A673 (cell line): ENCODE measurements around the gene P2RX3. TPM values are rescaled to one million over a fixed set of nuclear protein-coding genes. Genes with fewer than 3 reads are reported as not detected.

Experiments
- BruUV-seq: library from RNA; stranded (reverse); fragments of 400-500 nt; replicated peaks from 2 replicates; lab custom pipeline; 2021; lab: Mats Ljungman, UMichigan
- CTCF ChIA-PET: fragments of 300-600 bp; sonication (Branson Sonifier 250); formaldehyde crosslinking; loops from one replicate; lab custom pipeline; 2022; ENCODE audit warnings: antibody characterized with exemption; lab: Charles Lee
- POLR2A ChIA-PET: fragments of 300-600 bp; sonication (Branson Sonifier 250); formaldehyde crosslinking; loops from one replicate; lab custom pipeline; 2022; ENCODE audit warnings: antibody characterized with exemption; ENCODE audit not compliant: low non-redundant PET; lab: Charles Lee
- DNase-seq: peaks from one replicate; pipeline ENCODE4 v3.0.0-alpha.2; 2015; ENCODE audit warnings: low spot score
- H3K27ac ChIP-seq: fragments of 200-600 bp; sonication (generic); 2 replicates; pipeline ENCODE4 v1.5.1; 2016; ENCODE audit warnings: mixed run types, low read depth, mild to moderate bottlenecking, mixed read lengths, antibody characterized with exemption, low read length; ENCODE audit not compliant: poor library complexity, severe bottlenecking
- H3K27me3 ChIP-seq: fragments of 200-600 bp; sonication (generic); replicated peaks from 2 replicates; pipeline ENCODE4 v1.6.1; 2017; ENCODE audit warnings: mixed run types, low read depth, mild to moderate bottlenecking, mixed read lengths, antibody characterized with exemption, low read length; ENCODE audit not compliant: insufficient read depth, poor library complexity
- H3K36me3 ChIP-seq: fragments of 200-600 bp; sonication (generic); 2 replicates; pipeline ENCODE4 v1.6.1; 2016; ENCODE audit warnings: mixed run types, mild to moderate bottlenecking, mixed read lengths, antibody characterized with exemption, low read length; ENCODE audit not compliant: insufficient read depth, poor library complexity, severe bottlenecking
- H3K4me1 ChIP-seq: fragments of 200-600 bp; sonication (generic); 2 replicates; pipeline ENCODE4 v1.6.1; 2017; ENCODE audit warnings: mixed run types, mild to moderate bottlenecking, mixed read lengths, antibody characterized with exemption, low read length; ENCODE audit not compliant: insufficient read depth, poor library complexity, severe bottlenecking
- H3K4me3 ChIP-seq: fragments of 200-600 bp; sonication (generic); 2 replicates; pipeline ENCODE4 v1.5.1; 2016; ENCODE audit warnings: low read depth, mixed run types, mild to moderate bottlenecking, mixed read lengths, low read length; ENCODE audit not compliant: poor library complexity, severe bottlenecking
- H3K9me3 ChIP-seq: fragments of 200-600 bp; sonication (generic); 2 replicates; pipeline ENCODE4 v1.6.1; 2016; ENCODE audit warnings: mixed run types, low read depth, mild to moderate bottlenecking, mixed read lengths, antibody characterized with exemption, low read length; ENCODE audit not compliant: poor library complexity, severe bottlenecking
- CTCF ChIP-seq: fragments of 300-800, 200-600 bp; sonication (generic); conservative IDR thresholded peaks from 2 replicates; pipeline ENCODE4 v1.5.1; 2017; ENCODE audit warnings: low read depth, mild to moderate bottlenecking, antibody characterized with exemption, low read length, moderate library complexity, mixed read lengths
- EZH2 ChIP-seq: fragments of 200-600 bp; sonication (generic); IDR thresholded peaks from 2 replicates; pipeline ENCODE4 v1.6.1; 2017; ENCODE audit warnings: borderline replicate concordance, low read depth, mild to moderate bottlenecking, mixed read lengths, antibody characterized with exemption, low read length; ENCODE audit not compliant: poor library complexity, severe bottlenecking
- intact Hi-C: fragments of 100-400 bp; cut with micrococcal nuclease; formaldehyde crosslinking; loops from one replicate; pipeline ENCODE4 v1.10.0; 2022; ENCODE audit not compliant: unreplicated experiment
- total RNA-seq: library from RNA; stranded (reverse); gene quantifications from 2 replicates; pipeline ENCODE4 v1.2.3, GENCODE V29; 2021

P2RX3 gene
- total RNA-seq, 1 experiment from 2014 or later = not detected

DNA sequence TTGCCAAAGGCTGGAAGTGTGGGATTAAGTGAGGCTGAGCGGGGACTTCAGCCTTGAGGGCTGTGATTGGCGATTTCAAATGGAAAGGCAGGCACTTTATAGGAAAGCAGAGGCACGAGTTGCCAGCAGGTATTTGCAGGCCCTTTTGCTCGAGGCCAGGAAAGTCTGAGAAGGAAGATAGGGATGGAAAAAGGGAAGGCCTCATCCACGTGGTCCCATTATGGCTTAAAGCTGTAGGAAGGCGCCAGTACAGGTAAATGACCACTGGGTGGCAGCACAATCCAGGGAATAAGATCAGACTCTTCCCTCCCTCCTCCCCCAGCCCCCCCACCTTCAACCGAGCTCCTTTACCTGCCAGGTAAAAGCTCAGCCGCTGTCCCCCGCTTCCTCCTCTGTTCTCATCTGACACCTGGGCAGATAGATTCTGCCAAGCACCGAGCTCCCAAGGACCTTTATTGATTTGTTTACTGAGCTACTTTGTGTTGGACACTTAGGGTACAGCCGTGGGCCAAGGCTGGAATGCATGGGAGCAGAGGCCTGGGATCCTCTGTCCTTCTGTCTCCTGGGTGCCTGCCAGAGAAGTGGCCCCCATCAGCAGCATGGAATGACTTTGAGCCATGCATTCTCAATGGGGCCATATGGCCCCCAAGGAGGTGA, 7.5 kb downstream of the P2RX3 start:
- intact Hi-C loops = loop anchor here (1.0 to 5.0 kb wide), 5 partner anchors 137 to 1167 kb away; no protein-coding TSS in a partner anchor
- POLR2A ChIA-PET = interaction anchor here (0.5 kb wide), 1 partner anchor 20 kb away, joined by 4 read pairs; no protein-coding TSS in a partner anchor
- no peaks in the 10 kb centered on the region for H3K27me3 ChIP-seq

GRCh38 chr11:57347336-57347735, 9.2 kb downstream of the P2RX3 start:
- Histone ChIP-seq H3K9me3 (peaks cover 7% of the 10 kb centered on the region), H3K27ac (no peak overlapping the region), H3K4me3 (no peak overlapping the region), H3K4me1 (no peaks in the 10 kb centered on the region), H3K36me3 (no peaks in the 10 kb centered on the region), H3K27me3 (no peaks in the 10 kb centered on the region)
- ChIA-PET CTCF (no interaction called here), POLR2A (no interaction called here)
- TF ChIP-seq CTCF (no peak), EZH2 (no peak)
- no peak for DNase-seq
- no TSS peak for BruUV-seq
- intact Hi-C loops = loop anchor here (2.0 to 5.0 kb wide), 2 partner anchors 135 to 940 kb away; no protein-coding TSS in a partner anchor

More for the DNA sequence above, 7.5 kb downstream of the P2RX3 start:
- BruUV-seq = no TSS peak
- Histone ChIP-seq H3K36me3 (no peaks in the 10 kb centered on the region), H3K27ac (no peak overlapping the region), H3K4me1 (no peaks in the 10 kb centered on the region), H3K4me3 (no peak overlapping the region), H3K9me3 (no peaks in the 10 kb centered on the region)
- TF ChIP-seq CTCF = peak; percentile 84
- TF ChIP-seq EZH2 = no peak
- CTCF ChIA-PET = interaction anchor here (0.5 to 1.8 kb wide), 20 partner anchors 10 to 716 kb away, joined by 3 to 21 read pairs (median 4); partner anchors contain the start of genes RTN4RL2 and SSRP1
- DNase-seq = peak; percentile 82

GRCh38 chr11:57348052-57348451, 9.9 kb downstream of the P2RX3 start:
- CTCF ChIA-PET = interaction anchor here (1.0 kb wide), 1 partner anchor 231 kb away, joined by 3 read pairs; no protein-coding TSS in a partner anchor
- H3K27ac ChIP-seq = no peak overlapping the region
- no peaks in the 10 kb centered on the region for H3K4me1 ChIP-seq
- POLR2A ChIA-PET = no interaction called here
- no TSS peak for BruUV-seq
- H3K9me3 ChIP-seq = peaks cover 7% of the 10 kb centered on the region
- H3K4me3 ChIP-seq = no peak overlapping the region
- no peaks in the 10 kb centered on the region for H3K36me3 ChIP-seq
- TF ChIP-seq EZH2 = no peak
- TF ChIP-seq CTCF = no peak
- no peaks in the 10 kb centered on the region for H3K27me3 ChIP-seq
- intact Hi-C loops = loop anchor here (5.0 kb wide), 1 partner anchor 939 kb away; no protein-coding TSS in a partner anchor
- DNase-seq = no peak
